CD4-positive, alpha-beta T cell treated with Interleukin-4 for 4 hours (primary cell): ENCODE measurements around the gene SS18L1.

Source experiments
- DNase-seq: peaks from one replicate; pipeline ENCODE4 v3.0.0-alpha.2; 2020

Gene SS18L1

DNA sequence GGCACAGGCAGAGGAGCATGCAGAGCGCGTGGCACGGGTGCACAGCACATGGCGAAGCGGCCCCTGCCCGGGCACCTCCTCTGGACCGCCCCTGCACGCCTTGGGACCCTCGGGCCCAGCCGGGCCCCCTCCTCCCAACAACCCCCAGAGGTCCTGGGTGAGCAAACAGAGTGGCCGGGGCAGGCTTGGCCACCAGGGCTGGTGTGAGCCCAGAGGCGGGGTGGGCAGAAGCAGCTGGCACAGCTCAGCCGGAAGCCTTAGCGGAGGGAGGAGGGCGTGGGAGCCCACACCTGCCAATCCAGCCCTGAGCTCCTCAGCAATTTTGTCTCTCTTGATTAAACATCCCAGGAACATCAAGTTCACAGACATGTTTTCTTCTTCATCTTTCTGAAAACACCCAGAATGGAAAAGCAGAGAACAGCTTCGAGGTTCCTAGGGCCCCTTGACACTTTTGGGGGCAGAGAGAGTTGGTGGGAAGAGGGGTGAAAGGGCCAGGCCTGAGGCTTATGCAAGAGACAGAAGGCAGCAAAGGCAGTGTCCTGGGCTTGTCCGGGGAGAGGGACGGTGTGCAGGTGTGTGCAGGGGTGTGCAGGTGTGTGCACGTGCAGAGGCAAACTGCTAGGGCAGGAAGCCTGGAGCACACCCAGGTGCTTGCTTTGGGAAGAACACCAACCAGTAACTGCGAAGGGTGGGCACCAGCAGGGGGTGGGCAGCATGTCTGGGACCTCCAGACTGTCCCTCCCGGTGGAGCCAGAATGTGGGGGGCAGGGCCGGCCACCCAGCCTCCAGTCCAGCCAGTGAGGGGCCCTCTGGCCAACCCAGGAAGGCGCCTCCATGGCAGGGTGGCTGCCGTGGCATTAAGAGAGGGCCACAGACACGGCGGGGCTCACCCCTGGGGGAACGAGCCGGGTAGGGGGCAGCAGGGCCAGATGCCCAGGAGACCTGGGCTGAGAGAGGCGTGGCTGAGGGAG is 71.7 kb downstream of the SS18L1 start:
- no peak for DNase-seq

DNA sequence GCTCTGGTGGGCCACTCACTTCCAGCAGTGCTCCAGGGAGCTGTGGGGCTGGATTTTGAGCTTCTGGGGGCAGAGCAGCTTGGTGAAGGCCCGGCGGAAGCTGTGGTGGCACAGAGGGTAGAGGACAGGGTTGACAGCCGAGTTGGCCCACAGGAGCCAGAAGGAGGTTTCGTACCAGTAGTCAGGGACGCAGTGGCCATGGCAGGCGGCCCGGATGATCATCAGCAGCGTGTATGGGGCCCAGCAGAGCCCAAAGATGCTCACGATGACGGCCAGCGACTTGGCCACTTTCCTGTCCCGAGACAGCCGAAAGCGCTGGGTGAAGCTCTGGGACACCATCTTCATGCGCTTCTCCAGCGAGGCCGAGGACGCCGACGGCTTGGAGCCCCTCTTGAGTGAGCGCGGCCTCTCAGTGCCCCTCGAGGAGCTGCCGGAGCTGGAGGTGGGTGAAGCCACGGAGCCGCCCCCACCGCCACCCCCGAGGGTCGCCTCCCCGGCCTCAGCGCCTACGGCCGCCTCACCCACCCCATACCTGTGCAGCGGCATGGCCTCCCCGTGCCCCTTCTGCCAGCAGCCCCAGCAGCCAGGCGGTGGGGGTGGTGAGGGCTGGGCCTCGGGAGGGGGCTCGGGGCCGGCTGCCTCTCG is 72.5 kb downstream of the SS18L1 start:
- no peak for DNase-seq

DNA sequence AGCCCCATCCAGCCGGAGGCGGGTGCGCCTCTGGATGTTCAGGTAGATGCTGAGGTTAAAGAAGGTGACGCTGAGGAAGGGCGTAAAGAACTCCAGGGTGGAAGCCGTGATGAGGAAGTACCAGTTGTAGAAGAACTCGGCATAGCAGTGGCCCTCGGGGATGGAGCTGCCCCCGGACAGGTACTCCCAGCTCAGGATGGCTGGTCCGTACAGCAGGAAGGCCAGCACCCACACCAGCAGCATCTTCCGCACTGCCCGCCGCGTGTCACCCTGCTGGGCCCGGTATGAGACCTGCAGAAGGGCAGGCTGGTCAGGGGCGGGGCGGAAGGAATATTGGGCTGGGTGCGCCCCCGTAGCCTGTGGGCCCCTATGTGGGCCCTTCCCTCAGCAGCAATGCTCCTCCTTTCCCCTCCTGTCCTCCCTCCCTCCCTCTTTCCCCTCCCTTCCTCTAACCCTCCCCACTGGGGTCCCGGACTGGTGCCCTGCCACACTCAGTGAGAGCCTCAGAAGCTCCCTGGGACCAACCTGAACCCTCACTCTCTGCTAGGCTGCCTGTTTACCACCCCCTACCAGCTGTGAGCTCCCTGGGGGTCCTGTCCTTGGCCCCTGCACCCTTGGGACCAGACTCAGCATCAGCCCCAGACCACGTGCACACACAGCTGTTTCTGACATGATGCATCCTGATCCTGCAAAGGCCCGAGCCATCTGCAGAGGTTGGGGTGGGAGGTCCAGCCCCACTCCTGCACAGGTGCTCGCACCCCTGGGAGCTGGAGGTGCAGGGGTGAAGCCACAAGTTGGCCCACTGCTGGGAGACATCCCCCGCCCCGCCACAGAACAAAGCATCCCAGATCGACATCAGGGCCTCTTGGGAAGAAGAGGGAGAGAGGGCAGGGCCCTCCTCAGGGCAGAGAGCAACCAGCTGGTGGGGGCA is 73.3 kb downstream of the SS18L1 start:
- no peak for DNase-seq

DNA sequence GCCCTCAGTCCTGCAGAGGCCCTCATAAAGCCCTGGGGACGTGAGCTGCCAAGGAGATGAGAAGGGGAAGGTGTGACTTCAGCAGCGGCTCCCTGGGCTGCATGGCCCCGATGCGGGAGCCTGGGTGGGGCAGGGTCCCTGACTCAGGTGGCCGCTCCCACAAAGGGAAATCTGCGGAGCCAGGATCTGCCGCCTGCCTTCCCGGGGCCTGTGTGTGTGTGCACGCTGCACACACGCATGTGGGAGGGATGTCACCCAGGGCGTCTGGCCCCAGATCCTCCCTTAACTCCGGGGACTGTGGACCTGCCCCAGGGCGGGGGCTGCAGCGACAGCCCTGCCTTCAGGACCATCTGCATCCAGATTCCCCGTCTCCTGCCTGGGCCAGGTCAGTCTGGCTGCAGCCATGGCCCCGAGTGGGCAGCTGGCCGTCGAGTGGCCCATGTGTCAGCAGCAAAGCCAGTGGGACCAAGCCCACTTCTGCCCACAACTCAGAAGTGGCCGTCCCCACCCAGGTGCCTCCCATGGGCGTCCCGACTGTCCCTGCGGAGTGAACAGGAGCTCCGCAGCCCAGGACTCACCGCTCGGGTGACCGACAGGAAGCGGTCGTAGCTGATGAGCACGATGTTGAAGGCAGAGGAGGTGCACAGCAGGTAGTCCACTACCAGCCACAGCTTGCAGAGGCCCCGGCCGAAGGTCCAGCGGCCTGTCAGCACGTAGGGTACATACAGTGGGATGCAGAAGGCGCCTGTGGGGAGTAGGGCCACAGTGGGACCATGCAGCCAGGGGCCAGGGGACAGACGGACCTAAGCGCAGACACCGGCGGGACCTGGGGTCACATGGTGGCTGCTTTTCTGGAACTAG is 74.6 kb downstream of the SS18L1 start:
- no peak for DNase-seq

DNA sequence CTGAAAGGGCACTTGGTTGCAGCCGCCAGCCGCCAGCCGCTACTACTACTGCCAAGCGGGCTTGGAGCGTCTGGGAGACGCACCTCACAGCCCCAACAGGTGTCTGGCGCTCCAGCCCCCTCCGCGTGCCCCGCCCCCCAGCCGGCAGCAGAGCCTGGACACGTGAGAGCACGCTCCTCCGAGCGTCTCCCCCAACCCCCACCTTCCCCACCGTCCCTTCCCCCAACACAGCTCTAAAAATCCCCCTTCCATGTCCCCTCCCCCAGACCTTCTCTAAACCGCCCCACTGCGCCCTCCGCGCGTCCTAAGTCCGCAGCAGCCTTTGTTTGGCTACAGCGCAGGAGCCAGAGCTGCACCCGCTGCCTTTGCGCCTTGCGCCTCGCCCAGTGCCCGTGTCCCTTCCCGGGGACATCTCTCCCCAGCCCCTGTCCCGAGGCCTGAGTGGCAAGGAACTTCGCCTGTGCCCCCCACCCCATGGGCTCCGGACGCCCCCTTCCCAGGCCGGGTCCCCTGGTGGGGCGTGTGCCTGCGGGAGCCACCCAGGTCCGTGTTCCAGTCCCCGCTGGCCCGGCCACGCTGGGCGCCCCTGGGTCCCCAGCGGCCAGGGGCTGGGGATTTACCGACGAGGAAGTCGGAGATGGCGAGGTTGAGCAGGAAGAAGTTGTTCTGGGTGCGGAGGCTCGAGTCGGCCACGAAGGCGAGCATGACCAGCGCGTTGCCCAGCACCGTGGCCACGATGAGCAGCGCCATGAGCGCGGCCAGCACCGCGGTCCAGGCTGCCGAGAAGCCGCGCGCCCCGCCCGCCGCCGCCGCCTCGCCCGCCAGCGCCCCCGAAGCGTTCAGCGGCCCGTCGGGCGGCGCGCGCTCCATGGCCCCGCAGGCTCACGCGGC is 75.8 kb downstream of the SS18L1 start:
- no peak for DNase-seq

DNA sequence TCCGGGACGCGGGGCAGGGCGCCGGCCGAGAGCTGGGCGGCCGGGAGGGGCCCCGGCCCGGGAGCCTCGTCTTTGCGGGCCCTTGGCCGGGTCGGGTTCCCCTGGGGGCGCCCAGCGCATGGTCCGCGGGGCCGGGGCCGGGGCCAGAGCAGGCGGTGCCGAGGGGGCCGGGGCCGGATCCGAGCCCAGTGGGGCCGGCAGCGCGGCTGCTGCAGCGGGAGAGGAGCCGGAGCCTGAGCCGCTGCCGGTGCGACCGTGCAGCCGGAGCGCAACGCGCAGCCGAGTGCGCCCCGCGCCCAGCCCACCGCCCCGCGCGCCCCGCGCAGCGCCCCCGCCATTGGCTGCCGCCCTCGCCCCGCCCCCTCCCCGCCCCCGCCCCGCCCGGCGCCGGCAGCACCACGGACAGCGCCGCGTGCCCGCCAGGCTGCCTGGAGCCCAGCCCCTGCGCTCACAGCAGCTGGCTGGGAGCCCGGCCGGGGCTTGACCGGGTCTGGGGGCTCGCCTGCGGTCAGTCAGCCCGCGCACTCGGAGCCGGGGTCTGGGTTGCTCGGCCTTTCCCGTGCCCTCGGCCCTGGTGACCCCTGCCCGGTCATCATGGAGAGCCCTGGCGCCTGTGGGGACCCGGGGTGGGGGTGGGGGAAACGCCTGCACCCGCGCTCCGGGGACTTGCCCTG is 76.6 kb downstream of the SS18L1 start, which contains the start of gene HRH3:
HRH3 (minus strand) TSS at position 287 of the 674 bp plus-strand sequence. CDS start 308 bp downstream, outside the sequence.
- DNase-seq: peak; percentile 20

DNA sequence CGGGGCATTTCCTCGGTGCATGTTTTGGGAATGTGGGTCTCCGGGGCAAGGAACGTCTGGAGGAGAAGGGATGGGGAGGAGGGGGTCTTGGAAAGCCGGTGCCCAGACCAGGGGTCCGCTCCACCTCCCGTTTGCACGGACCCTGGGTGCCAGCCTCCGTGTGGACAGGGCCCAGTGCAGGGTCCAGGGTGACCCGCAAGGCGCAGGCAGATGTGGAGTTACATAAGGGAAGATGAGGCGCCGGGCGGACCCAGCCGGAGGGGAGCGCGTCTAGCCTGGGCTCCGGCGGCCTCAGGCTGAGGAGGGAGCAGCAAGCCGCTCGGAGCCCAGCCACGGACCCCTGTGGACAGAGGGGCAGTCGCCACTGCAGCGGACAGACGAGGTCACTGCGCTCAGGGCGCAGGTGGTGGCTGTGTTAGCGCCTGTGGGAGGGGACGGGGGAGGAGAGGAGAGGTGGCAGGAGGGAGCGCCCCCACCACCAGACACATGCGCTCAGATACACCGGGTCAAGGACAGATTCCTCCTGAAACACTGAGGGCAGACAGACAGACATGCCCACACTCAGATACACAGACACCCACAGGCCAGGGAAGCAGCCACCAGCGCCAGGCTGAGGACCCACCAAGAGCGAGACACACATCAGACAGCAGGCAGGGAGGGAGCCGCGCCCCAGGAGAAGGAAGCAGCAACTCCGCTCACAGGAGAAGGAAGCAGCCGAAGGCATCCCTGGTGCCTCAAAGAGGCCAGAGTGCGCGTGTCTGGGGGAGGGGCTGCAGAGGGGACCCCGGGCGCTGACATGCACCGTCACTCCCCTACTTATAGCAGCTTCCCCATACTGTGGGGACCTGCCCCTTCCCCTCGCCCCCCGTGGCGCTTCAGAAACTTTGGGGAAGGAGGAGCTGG is 77.3 kb downstream of the SS18L1 start:
- DNase-seq: no peak

DNA sequence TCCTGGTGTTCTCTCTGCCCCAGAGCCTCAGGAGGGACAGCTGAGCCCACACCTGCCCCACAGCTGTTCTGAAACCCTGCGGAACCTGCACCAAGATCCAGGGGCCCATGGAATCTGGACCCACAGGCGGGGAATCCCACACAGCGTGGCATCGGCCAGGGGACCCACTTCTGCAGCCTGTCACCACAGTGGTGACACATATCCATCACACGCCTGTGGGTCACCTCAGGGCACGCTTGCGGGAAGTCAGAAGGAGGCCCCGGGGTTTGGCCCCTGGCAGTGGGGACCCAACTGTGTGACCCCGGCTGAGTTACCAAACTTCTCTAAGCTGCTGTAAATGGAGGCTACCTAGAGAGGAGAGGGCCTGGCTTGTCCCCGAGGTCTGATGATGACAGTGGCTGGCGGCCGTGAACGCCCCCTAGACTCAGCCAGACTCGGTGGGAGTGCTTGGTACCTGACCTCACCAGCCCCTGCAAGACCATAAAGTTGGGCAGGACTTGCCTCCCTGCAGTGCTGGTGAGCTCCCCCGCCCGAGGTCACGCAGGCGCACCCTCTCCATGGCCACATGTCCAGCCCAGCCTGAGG is 78.8 kb downstream of the SS18L1 start:
- no peak for DNase-seq

DNA sequence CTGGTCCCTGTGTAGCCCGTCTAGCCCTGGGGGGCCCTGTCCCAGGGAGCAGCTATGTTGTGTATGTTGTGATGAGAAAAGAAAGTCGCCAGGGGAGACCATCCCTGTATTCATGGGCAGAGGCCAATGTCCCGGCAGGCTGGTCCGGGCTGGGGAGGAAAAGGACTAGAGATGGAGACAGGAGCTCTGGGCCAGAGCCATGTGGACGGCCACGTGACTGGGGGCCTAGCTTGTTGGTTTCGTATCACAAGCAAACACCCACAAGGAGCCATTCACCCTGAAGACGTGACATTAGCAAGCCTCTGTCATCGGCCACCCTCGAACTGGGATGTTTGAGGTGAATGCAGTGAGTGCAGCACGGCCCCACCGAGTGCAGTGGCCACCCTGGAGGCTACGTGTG is 79.4 kb downstream of the SS18L1 start:
- DNase-seq: no peak

DNA sequence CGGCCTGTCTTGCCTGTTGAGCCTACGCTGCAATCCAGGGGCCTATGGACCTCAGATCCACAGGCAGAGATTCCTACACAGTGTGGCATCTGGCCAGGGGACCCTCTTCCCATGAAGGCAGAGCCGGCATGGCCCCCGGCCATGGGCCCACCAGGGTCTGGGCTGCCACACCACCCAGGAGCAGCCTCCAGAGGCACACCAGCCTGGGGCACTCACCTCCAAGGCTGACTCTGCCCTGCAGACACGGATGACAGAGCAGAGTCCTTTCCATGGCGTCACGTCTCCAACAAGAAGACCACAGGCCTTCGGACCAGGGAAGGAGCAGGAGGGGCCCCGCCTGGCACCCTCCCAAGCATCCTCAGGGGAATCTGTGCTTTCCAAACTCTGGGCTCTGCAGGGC is 80.0 kb downstream of the SS18L1 start:
- no peak for DNase-seq

DNA sequence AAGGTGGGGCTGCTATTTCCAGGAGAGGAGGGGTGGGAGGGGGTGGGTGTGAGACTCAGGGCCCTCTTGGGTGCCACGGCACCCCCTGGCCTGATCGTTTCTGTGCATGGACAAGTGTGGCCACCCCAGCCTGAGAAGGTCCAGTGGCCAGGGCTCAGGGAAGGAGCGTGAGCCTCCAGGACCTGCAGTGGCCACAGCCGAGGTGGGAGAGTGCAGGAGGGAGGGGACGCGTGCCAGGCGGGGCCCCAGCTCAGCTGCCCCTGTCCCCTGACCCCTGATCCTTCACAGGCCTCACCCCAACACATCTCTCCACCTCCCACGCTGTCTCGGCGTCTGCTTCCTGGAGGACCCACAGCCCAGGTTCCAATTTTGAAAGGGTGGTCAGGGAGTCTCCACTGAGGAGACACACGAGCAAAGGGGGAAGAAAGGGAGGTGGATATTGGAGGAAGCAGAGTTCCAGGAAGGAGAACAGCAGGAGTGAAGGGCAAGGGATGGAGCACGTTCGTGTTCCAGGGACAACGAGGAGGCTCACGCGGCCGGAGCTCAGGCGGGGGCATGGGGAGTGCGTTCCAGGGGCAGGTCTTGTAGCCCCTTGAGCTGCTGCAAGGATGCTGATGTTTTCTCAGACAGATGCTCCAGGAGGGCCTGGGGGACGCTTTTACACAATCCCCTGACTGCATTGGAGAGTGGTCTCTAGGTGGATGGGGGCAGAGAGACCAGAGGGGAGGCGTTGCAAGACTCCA is 80.7 kb downstream of the SS18L1 start:
- DNase-seq: no peak

DNA sequence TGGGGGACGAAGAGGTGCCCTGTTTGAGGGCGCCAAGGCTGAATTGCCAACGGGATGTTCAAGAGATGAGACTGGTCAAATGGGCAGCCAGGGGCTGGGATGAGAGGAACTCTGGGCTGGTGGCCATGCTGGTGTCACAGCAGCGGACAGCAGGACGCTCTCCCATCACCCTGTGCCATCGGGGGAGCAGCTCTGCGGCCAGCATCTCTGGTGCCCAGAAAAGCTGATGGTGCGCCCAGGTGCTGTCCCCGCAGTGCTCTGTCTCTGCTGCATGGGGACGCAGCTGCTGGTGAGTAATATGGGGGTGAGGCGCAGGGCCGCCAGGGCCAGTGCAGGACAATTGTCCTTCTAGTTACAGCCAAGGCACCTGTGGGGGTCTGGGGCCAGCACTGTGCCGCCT is 81.5 kb downstream of the SS18L1 start:
- DNase-seq: no peak

DNA sequence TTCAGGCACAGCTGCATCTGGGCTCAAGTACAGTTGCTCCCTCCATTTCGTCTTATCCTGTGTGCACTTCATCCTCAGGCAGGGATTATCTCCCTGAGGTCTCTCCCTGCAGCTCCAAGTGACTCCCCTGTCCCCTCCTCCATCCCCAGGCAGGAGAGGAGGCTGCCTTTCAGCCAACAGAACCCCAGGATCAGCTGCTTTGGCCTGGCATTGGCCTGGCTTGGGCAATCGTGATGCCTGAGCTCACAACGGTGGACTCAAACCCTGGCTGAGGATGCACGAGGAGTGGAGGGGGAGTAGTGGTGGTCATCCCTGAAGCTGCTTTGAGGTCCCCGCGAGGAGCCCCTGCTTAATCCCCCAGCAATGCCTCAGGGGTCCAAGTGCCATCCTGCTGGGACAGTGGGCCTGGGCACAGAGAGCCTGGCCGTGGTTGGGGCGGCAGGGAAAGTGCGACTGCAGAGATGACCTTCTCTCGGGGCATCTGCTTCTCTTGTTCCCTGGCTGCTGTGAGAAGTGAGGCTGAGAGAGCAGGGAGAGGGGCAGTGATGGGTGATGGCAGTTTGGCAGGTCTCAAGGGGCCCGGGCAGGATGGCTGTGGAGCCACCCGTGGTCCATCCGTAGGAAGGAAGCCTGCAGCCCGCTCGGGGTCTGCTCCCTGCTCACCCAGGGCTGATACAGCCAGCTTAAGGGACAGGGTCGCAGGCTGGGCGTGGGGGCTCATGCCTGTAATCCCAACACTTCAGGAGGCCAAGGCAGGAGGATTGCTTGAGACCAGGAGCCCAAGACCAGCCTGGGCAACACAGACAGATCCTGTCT is 82.5 kb downstream of the SS18L1 start:
- DNase-seq: no peak

DNA sequence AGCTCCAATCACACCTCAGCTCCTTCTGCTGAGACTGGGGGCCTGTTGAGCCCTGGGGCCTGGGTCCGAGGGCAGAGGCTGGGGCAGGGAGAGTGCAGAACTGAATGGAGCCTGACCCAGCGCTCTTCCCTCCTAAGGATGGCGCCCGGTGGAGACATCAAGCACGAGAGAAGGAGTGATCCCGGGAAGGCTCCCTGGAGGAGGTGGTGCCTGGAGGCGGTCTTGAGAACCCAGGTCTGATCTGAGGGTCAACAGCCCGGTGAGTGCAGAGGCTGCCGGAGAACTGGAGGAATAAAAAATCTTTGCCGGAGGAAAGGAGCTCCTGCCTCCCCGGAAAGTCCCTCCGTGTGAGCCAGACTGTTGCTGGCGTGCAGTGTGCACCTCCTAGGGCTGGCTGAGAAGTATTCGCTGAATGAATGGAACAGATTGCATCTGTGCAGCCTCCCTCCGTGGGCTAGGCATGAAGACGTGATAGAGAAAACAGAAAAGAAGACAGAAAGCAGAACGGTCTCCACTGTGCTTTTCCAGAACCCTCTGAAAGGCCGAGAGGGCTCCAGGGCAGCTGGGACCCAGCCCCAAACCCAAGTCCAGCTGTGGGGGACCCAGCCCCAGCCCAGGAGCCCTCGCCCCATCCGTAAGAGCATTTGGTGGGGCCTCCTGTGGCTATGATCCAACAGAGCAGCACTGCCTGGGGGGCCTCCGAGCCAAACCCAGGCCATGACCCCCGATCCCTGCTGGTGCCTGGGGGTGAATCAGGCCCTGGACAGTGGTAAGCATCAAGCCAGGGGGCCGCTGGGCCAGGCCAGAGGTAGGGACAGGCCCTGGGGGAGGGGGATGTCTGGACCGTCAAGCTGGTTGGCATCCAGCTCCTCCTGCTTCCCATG is 83.4 kb downstream of the SS18L1 start:
- DNase-seq: no peak

DNA sequence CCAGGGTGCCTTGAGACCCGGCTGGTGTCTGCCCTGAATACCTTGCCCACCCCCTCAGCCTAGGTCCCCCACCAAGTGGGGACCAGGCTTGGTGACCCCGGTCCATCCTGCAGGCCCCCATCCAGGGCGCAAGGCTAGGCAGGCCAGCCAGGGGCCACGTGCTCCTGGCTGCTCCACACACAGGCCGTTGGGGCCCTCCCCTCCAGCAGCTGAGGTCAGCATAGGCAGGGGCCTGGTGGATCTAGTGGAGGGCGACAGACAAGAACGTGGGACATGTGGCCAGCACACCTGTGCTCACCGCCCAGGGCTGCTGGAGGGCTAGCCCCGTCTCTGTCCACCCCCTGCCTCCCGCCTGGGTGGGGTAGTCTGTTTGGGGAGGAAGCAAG is 84.0 kb downstream of the SS18L1 start:
- no peak for DNase-seq
